Lower leg skin (tissue), 4 donors: ENCODE measurements around the gene GJB5. TPM values are rescaled to one million over a fixed set of nuclear protein-coding genes. Genes with fewer than 3 reads are reported as not detected.
"Not testable (repeated sequence)": the region's sequence is repeated elsewhere in the genome, so short reads cannot be mapped to it uniquely, and the experiment has no call there.

Source experiments
- DNase-seq, 2 donors: peaks; one replicate each; pipeline ENCODE4 v3.0.0-alpha.2; 2019; ENCODE audit warnings: low spot score in 2 of 2
- H3K4me3 ChIP-seq: fragments of 200-600 bp; sonication (generic); 2 replicates; pipeline ENCODE4 v1.5.1; 2017; ENCODE audit warnings: mild to moderate bottlenecking, low read depth; ENCODE audit not compliant: poor library complexity, severe bottlenecking
- CTCF ChIP-seq, 3 donors: fragments of 450-650 bp; IDR thresholded peaks; one replicate each; pipeline ENCODE4 v1.5.1; 2016; ENCODE audit warnings: antibody characterized with exemption in 3 of 3, mild to moderate bottlenecking in 3 of 3, moderate library complexity in 2 of 3
- POLR2A ChIP-seq, 2 donors: fragments of 450-650 bp; IDR thresholded peaks; one replicate each; pipeline ENCODE4 v1.6.1; 2016 to 2017; ENCODE audit warnings: antibody characterized with exemption in 2 of 2, mild to moderate bottlenecking in 1 of 2, moderate library complexity in 1 of 2
- WGBS, 2 donors: methylation state at CpG; one replicate each; pipeline ENCODE4 v1.1.5; 2018; 5-methylcytosine and 5-hydroxymethylcytosine counted together
- intact Hi-C: fragments of 100-400 bp; cut with DNase I; formaldehyde crosslinking; loops from one replicate; pipeline ENCODE4 v1.15.0; 2023; ENCODE audit warnings: low total_unique reads
- total RNA-seq, 4 donors: library from RNA; depleted of rRNA; stranded (reverse); fragments of >200 nt; gene quantifications; one replicate each; pipeline ENCODE4 v1.1.0, GENCODE V29; 2016

Gene GJB5
- total RNA-seq, 4 donors from 2014 or later, result 105 to 156 (median 134) TPM

GRCh38 chr1:34771573-34772371 lies 16.9 kb downstream of the GJB5 start:
- TF ChIP-seq POLR2A (IDR thresholded peaks at IDR 0.05) (no peak), CTCF (IDR thresholded peaks at IDR 0.05) (no peak)
- no peak for DNase-seq
- WGBS, 2 donors, result 75 to 77% methylated on average over 16 of the region's 16 CpGs
- H3K4me3 ChIP-seq, result no peak overlapping the region
- intact Hi-C loops, result no loop called here

DNA sequence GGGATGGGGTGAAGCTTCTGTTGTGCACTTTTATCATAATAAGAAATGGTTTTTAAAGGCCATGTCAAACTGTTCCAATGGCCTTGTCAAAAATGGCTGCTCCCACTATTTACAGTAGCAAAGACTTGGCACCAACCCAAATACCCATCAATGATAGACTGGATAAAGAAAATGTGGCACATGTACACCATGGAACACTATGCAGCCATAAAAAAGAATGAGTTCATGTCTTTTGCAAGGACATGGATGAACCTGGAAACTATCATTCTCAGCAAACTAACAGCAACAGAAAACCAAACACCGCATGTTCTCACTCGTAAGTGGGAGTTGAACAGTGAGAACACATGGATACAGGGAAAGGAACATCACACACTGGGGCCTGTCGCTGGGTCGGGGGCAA lies 18.3 kb downstream of the GJB5 start:
- intact Hi-C loops, H3K4me3 ChIP-seq, DNase-seq: not testable (repeated sequence)
- WGBS, 2 donors, result 82 to 97% methylated on average over 4 of the region's 4 CpGs

DNA sequence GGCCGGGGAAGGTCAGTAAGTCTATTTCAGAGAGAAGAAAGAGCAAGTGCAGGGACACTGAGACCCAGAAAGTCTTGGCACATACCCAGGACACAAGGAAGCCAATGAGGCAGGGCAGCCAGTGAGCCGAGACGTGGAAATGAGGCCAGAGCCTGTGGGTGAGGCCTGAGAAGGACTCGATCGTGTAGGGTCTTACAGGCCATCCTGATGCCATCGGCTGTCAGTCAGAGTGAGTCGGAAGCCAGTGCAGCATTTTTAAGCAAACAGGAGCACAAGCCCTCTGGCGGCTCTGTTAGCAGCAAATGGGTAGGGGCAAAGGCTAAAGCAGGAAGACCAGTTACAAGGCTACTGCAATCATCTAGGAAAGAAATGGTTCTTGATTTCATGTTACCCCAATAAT lies 20.1 kb downstream of the GJB5 start:
- WGBS, 2 donors, result 64 to 75% methylated on average over 8 of the region's 8 CpGs
- no peak overlapping the region for H3K4me3 ChIP-seq
- TF ChIP-seq POLR2A (IDR thresholded peaks at IDR 0.05) (no peak), CTCF (IDR thresholded peaks at IDR 0.05) (no peak)
- intact Hi-C loops, result no loop called here
- DNase-seq, result no peak

DNA sequence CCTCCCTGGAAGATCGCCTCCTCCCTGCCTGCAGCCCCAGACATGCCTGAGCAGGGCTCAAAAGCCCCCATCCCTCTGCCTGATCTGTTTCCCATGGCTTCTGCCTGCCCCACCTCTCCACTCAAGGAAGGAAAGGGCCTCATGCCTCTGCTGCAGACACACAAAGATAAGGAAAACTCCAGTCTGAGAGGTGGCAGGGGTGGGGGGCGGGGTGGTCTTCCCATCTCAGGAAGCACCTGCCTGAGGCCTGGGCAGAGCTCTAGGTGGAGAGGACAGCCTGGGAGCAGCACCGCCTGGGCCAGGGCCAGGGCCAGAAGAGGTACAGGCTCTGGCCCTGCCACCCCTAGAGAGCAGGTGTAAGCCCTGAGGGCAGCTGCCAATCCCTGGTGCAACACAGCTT lies 22.1 kb downstream of the GJB5 start:
- intact Hi-C loops, result no loop called here
- H3K4me3 ChIP-seq, result no peak overlapping the region
- no peak for DNase-seq
- WGBS, 2 donors, result 53 to 68% methylated on average over 2 to 3 of the region's 3 CpGs
- TF ChIP-seq POLR2A (IDR thresholded peaks at IDR 0.05), result no peak
- TF ChIP-seq CTCF (IDR thresholded peaks at IDR 0.05), result no peak

GRCh38 chr1:34777519-34778321 lies 22.9 kb downstream of the GJB5 start:
- TF ChIP-seq POLR2A (IDR thresholded peaks at IDR 0.05), result no peak
- TF ChIP-seq CTCF (IDR thresholded peaks at IDR 0.05), result no peak
- 61 to 70% methylated on average over 10 of the region's 10 CpGs for WGBS, 2 donors
- DNase-seq, result no peak
- H3K4me3 ChIP-seq, result no peak overlapping the region
- intact Hi-C loops, result no loop called here

DNA sequence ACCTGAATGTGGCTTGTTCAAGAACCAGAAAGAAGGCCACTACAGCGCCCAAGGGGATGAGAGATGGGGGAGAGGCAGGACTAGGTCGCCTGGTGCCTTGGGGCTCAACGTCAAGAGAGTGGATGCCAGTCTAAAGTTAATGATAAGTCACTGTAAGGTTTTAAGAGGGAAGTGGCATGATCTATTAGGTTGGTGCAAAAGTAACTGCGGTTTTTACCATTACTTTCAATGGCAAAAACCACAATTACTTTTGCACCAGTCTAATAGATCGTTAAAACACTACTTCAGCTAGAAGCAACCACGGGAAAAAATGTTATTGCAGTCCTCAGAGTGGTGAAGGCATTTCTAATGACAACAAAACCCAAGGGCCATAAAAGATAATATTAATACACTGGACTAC lies 23.5 kb downstream of the GJB5 start:
- 79 to 85% methylated on average over 6 of the region's 6 CpGs for WGBS, 2 donors
- H3K4me3 ChIP-seq, result no peak overlapping the region
- intact Hi-C loops, result no loop called here
- no peak for DNase-seq
- TF ChIP-seq CTCF (IDR thresholded peaks at IDR 0.05) (no peak), POLR2A (IDR thresholded peaks at IDR 0.05) (no peak)
